Esophagus squamous epithelium (tissue), 5 donors: Measurements from ENCODE around the gene ARMC8. TPM values are rescaled to one million over a fixed set of nuclear protein-coding genes. Genes with fewer than 3 reads are reported as not detected.

Source experiments
- DNase-seq: peaks from one replicate; lab custom pipeline; 2025; lab: John Stamatoyannopoulos, UW
- H3K27ac ChIP-seq, 4 donors: fragments of 200-600 bp; sonication (generic); one replicate each; pipeline ENCODE4 v1.5.1; 2016 to 2019; ENCODE audit warnings: mild to moderate bottlenecking in 1 of 4
- H3K27me3 ChIP-seq, 4 donors: fragments of 200-600 bp; sonication (generic); 1 replicate in 3 of 4; 2 replicates in 1 of 4; pipeline versions ENCODE4 v1.5.1 to v1.6.0; 2017 to 2021; ENCODE audit warnings: antibody characterized with exemption in 1 of 4
- H3K36me3 ChIP-seq, 3 donors: fragments of 200-600 bp; sonication (generic); one replicate each; pipeline ENCODE4 v1.5.1; 2016 to 2019
- H3K4me1 ChIP-seq, 3 donors: fragments of 200-600 bp; sonication (generic); one replicate each; pipeline ENCODE4 v1.5.1; 2017 to 2019
- H3K4me3 ChIP-seq, 4 donors: fragments of 200-600 bp; sonication (generic); 1 replicate in 3 of 4; 2 replicates in 1 of 4; pipeline ENCODE4 v1.5.1; 2016 to 2019; ENCODE audit warnings: mild to moderate bottlenecking in 2 of 4, moderate library complexity in 1 of 4
- H3K9me3 ChIP-seq, 3 donors: fragments of 200-600 bp; sonication (generic); one replicate each; pipeline ENCODE4 v1.5.1; 2016 to 2019
- POLR2A ChIP-seq, 4 donors: fragments of 450-650 bp; IDR thresholded peaks; one replicate each; pipeline ENCODE4 v1.6.1; 2017; ENCODE audit warnings: antibody characterized with exemption in 4 of 4, mild to moderate bottlenecking in 4 of 4, moderate library complexity in 3 of 4
- WGBS, 2 donors: methylation state at CpG; one replicate each; pipeline ENCODE4 v1.1.5; 2018; 5-methylcytosine and 5-hydroxymethylcytosine counted together
- intact Hi-C: fragments of 100-400 bp; cut with DNase I; formaldehyde crosslinking; loops from one replicate; pipeline ENCODE4 v1.15.0; 2022
- total RNA-seq, 4 donors: library from RNA; depleted of rRNA; stranded (reverse); fragments of >200 nt; gene quantifications; one replicate each; pipeline ENCODE4 v1.1.0, GENCODE V29; 2016
- TF ChIP-seq, protein P1 (sequence below), 6 experiments: fragments of 450-650 bp in 4 of 6; fragments of 200-600 bp in 2 of 6; sonication (generic) in 2 of 6; IDR thresholded peaks; one replicate each; pipeline ENCODE4 v1.5.1; 2016 to 2019; ENCODE audit warnings: antibody characterized with exemption in 6 of 6, mild to moderate bottlenecking in 4 of 6, moderate library complexity in 4 of 6
- donor health status: DM: yes; HTN: yes; CAD: no.

ARMC8 gene
- total RNA-seq, 4 donors from 2014 or later, result 29.7 to 59.3 (median 34.6) TPM

DNA sequence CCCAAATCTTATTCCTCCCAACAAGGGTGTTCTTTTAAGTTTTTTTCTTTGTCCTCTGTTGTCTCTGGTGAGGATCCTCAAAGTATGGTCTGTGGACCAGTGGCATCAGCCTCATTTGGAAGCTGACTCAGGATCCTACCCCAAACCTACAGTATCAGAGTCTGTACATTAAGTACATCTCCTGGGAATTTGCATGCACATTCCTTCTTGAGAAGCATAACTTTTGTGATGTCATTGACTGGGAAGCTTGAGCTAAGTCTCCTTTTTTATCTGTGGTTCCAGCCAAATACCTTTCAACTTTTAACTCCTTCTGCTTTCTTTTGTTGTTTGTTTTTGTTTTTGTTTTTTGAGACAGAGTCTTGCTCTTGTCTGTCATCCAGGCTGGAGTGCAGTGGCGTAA, 40.5 kb downstream of the ARMC8 start:
- no peak for DNase-seq
- Histone ChIP-seq H3K9me3 (no peaks in the 10 kb centered on the region), H3K27me3 (no peaks in the 10 kb centered on the region), H3K27ac (no peak overlapping the region), H3K36me3 (peaks cover 0 to 97% (median 22%) of the 10 kb centered on the region in 3 donors), H3K4me3 (no peak overlapping the region), H3K4me1 (peaks cover 0 to 2% (median 2%) of the 10 kb centered on the region in 3 donors)
- 90 to 100% methylated on average over 1 of the region's 1 CpG for WGBS, 2 donors
- TF ChIP-seq, protein P1, sequence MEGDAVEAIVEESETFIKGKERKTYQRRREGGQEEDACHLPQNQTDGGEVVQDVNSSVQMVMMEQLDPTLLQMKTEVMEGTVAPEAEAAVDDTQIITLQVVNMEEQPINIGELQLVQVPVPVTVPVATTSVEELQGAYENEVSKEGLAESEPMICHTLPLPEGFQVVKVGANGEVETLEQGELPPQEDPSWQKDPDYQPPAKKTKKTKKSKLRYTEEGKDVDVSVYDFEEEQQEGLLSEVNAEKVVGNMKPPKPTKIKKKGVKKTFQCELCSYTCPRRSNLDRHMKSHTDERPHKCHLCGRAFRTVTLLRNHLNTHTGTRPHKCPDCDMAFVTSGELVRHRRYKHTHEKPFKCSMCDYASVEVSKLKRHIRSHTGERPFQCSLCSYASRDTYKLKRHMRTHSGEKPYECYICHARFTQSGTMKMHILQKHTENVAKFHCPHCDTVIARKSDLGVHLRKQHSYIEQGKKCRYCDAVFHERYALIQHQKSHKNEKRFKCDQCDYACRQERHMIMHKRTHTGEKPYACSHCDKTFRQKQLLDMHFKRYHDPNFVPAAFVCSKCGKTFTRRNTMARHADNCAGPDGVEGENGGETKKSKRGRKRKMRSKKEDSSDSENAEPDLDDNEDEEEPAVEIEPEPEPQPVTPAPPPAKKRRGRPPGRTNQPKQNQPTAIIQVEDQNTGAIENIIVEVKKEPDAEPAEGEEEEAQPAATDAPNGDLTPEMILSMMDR (IDR thresholded peaks at IDR 0.05), result no peak
- TF ChIP-seq POLR2A (IDR thresholded peaks at IDR 0.05), result no peak
- intact Hi-C loops, result no loop called here

DNA sequence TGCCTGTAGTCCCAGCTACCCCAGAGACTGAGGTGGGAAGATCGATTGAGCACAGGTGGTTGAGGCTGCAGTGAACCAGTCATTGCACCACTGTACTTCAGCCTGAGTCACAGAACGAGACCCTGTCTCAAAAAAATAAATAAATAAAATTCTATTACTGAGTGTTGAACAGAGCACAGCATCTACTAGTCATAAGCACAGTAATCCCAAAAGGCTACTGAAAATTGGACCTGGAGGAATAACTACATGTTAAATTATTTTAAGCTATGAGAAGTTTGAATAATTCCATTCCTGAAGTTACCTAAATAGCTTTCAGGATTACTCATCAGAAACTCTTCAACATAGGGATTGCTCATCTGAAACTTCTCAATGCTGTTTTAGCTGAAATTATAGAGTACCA, 43.4 kb downstream of the ARMC8 start:
- H3K9me3 ChIP-seq, result no peaks in the 10 kb centered on the region
- H3K36me3 ChIP-seq, result peaks cover 0 to 99% (median 7%) of the 10 kb centered on the region in 3 donors
- DNase-seq, result no peak
- intact Hi-C loops, result no loop called here
- H3K4me1 ChIP-seq, result no peaks in the 10 kb centered on the region
- no peak overlapping the region for H3K27ac ChIP-seq
- no peak for TF ChIP-seq POLR2A (IDR thresholded peaks at IDR 0.05)
- WGBS, 2 donors, result 74 to 92% methylated on average over 2 of the region's 2 CpGs
- no peak overlapping the region for H3K4me3 ChIP-seq
- H3K27me3 ChIP-seq, result no peaks in the 10 kb centered on the region

DNA sequence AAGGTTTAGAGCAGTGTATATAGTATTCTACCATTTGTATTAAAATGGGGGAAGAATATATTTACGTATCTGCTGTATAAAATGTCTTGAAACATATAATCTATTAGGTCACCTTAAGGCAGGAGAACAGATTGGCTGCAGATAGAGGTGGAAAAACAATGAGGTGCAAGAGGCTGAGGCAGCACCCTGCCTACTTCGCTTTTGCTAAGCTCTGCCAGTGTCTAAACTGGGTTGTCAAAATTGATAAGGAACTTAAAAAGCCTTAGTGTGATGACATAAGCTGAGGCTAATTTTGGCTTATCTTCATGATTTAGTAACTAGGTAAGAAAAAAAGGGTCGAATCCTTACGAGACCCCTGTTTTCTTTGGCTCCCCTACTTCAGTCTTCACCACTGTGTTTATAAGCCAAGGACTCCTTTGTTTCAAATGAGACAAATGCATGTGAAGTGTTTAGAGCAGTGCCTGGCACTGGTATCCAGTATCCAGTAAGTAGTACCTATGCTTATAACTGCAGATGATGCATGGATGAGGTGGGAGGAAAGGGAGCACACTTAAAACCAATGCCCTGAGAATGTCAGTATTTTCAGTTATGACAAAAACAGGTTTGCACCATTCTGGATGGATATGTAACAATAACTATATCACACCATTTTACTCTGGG, 45.7 kb downstream of the ARMC8 start:
- no peak for DNase-seq
- intact Hi-C loops, result no loop called here
- H3K9me3 ChIP-seq, result no peaks in the 10 kb centered on the region
- TF ChIP-seq, protein P1 (IDR thresholded peaks at IDR 0.05), result no peak
- no peak for TF ChIP-seq POLR2A (IDR thresholded peaks at IDR 0.05)
- no peak overlapping the region for H3K27ac ChIP-seq
- no peak overlapping the region for H3K4me3 ChIP-seq
- no peaks in the 10 kb centered on the region for H3K27me3 ChIP-seq
- H3K4me1 ChIP-seq, result no peaks in the 10 kb centered on the region
- 94 to 100% methylated on average over 4 of the region's 4 CpGs for WGBS, 2 donors
- peaks cover 0 to 99% (median 10%) of the 10 kb centered on the region in 3 donors for H3K36me3 ChIP-seq

DNA sequence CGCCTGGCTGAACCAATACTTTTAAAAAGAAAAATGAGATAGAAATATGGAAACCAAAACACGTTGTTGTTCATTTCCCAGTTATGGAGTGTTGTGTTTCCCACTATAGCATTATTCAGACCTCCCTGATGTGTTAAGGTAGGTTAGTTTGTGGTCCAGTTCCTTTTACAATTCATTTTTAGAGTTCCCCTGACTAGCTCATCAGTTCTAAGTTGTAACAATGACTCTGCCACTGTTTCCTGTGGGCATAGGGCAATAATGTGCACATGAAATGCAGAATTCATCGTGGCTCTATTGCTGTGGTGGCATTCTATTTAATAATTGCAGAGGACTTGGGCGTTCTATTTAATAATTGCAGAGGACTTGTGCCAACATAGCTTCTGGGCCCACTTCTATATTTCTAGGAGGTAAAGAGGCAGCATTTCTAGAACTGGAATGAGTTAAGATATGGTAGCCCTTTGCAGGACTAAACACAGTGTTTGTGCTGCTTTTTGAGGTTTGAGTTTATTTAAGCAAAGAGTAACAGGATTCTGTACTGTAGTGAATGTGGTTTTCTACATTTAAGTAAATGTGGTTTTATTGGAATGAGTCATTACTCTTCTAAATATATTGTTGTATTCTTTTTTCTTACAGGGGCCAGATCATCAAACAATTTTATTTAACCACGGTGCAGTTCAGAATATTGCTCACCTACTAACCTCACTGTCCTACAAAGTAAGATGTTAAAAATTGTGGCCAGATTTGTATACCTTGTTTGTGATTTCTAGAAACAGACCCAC, 47.5 kb downstream of the ARMC8 start:
- H3K9me3 ChIP-seq, result no peaks in the 10 kb centered on the region
- 83 to 93% methylated on average over 5 of the region's 5 CpGs for WGBS, 2 donors
- no peak for TF ChIP-seq POLR2A (IDR thresholded peaks at IDR 0.05)
- TF ChIP-seq, protein P1 (IDR thresholded peaks at IDR 0.05), result no peak
- H3K4me1 ChIP-seq, result no peaks in the 10 kb centered on the region
- no peaks in the 10 kb centered on the region for H3K27me3 ChIP-seq
- intact Hi-C loops, result no loop called here
- no peak overlapping the region for H3K4me3 ChIP-seq
- H3K27ac ChIP-seq, result no peak overlapping the region
- no peak for DNase-seq
- peaks cover 0 to 99% (median 12%) of the 10 kb centered on the region in 3 donors for H3K36me3 ChIP-seq

DNA sequence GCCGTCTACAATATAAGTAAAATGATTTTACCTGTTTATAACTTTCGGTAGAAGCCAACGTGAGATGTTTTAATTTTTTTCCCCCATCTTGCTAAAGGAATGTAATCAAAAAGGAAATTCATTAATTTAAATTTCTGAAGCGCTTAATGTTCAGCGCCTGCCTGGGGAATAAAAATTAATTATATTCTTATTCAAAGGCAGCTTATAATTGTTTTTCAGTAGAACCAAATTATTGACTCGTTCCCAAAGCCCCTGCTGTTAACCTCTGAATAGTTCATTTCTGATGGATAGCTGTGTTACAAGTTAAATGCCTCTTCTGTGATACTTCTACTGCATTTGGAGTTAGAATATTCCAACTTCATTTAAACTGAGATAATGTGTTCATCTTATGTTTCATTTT, 51.6 kb downstream of the ARMC8 start:
- H3K27ac ChIP-seq, result no peak overlapping the region
- no peaks in the 10 kb centered on the region for H3K27me3 ChIP-seq
- intact Hi-C loops, result no loop called here
- H3K4me1 ChIP-seq, result no peaks in the 10 kb centered on the region
- no peak overlapping the region for H3K4me3 ChIP-seq
- 93% methylated on average over 6 of the region's 6 CpGs for WGBS, 2 donors
- no peak for DNase-seq
- H3K36me3 ChIP-seq, result peaks cover 0 to 100% (median 11%) of the 10 kb centered on the region in 3 donors
- no peak for TF ChIP-seq POLR2A (IDR thresholded peaks at IDR 0.05)
- TF ChIP-seq, protein P1 (IDR thresholded peaks at IDR 0.05), result no peak
- H3K9me3 ChIP-seq, result no peaks in the 10 kb centered on the region
